ENCODE measurements around the gene RGL4. TPM values are rescaled to one million over a fixed set of nuclear protein-coding genes. Genes with fewer than 3 reads are reported as not detected.
"Not testable (repeated sequence)": the region's sequence is repeated elsewhere in the genome, so short reads cannot be mapped to it uniquely, and the experiment has no call there.

The RGL4 gene, protein sequence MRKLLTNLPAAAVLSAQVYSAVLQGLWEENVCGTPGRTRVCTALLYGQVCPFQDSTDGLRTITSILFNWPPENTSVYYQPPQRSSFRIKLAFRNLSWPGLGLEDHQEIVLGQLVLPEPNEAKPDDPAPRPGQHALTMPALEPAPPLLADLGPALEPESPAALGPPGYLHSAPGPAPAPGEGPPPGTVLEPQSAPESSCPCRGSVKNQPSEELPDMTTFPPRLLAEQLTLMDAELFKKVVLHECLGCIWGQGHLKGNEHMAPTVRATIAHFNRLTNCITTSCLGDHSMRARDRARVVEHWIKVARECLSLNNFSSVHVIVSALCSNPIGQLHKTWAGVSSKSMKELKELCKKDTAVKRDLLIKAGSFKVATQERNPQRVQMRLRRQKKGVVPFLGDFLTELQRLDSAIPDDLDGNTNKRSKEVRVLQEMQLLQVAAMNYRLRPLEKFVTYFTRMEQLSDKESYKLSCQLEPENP
- total RNA-seq (2014; rRNA removed; shearing (Covaris generic)) (0.98 TPM in 1 of 2 replicates, not detected in the other), total RNA-seq (2022) (0.89 and 0.97 TPM in 2 replicates), Bru-seq, nascent RNA (not detected), BruChase-seq, experiment 1, labeled RNA remaining after a 6-hour chase (percentile 15 among the genes with signal in this experiment), BruChase-seq, experiment 2, labeled RNA remaining after a 2-hour chase (percentile 13 among the genes with signal in this experiment)
- long read RNA-seq, partial matches to known transcripts: 0 of 4 reads
- long read RNA-seq, other reads (novel, unspliced or antisense): 3 of 4 reads

DNA sequence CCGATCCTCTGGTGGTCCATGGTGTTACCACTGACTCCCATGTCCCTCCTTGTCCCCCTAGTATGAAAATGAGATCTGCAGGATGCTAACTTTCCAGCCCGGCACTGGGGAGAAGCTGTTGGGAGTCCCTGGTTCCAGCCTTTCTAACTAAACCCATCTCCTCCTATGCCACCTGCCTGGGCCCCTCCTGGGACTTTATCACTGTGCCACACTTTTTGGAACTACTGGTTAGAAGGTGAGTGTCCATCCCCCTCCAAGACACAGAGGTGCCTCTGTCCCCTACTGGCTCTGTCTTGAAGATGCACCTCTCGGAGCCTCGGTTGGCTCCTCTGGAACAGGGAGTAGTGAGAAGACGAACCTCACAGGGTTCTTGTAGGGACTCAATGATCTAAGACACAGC is at the start of gene RGL4:
Gene RGL4 (plus strand): TSS at position 301 of the 400 bp plus-strand sequence. CDS start 1,018 bp downstream, outside the sequence.
- DNase-seq (ENCODE audit: low spot score): no peak
- TSS peak; percentile 28 for BruUV-seq (replicated peaks)

DNA sequence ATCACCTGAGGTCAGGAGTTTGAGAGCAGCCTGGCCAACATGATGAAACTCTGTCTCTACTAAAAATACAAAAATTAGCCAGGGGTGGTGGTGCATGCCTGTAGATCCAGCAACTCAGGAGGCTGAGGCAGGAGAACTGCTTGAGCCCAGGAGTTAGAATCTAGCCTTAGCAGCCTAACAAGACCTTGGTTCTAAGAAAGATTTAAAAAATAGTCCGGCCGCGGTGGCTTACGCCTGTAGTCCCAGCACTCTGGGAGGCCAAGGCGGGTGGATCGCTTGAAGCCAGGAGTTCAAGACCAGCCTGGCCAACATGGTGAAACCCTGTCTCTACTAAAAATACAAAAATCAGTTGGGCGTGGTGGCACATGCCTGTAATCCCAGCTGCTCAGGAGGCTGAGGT is 44.3 kb upstream of the RGL4 start:
- intact Hi-C loops (cut with micrococcal nuclease; ENCODE audit: unreplicated experiment): not testable (repeated sequence)

More for the DNA sequence above, at the start of gene RGL4:
- Histone ChIP-seq H2AFZ (ENCODE audit: low read length) (no peak within 1 kb of the TSS), H3K4me1 (ENCODE audit: insufficient read depth, low read length, poor library complexity, severe bottlenecking) (peaks cover 3% of the 10 kb centered on the region), H4K20me1 (ENCODE audit: insufficient read depth, low read length) (no peaks in the 10 kb centered on the region), H3K79me2 (ENCODE audit: insufficient read depth, low read depth, low read length) (no peaks in the 10 kb centered on the region), H3K36me3 (ENCODE audit: insufficient read depth, low read length) (peaks cover 23% of the 10 kb centered on the region), H3K9me2 (ENCODE audit: insufficient read depth, low read length) (no peaks in the 10 kb centered on the region), H3K9me3 (ENCODE audit: low read length) (no peaks in the 10 kb centered on the region), H3K4me2 (ENCODE audit: low read length) (no peak within 1 kb of the TSS), H3K27ac (ENCODE audit: low read depth, low read length, poor library complexity, severe bottlenecking) (no peak within 1 kb of the TSS), H3K4me3 (ENCODE audit: low read depth, low read length, poor library complexity, severe bottlenecking) (no peak within 1 kb of the TSS)
- CTCF ChIA-PET (ENCODE audit: unreplicated experiment): interaction anchor here (0.5 kb wide), 1 partner anchor 167 kb away, joined by 7 read pairs; the partner anchor contains the start of gene SLC2A11
- POLR2A ChIA-PET: no interaction called here
- intact Hi-C loops (cut with micrococcal nuclease; ENCODE audit: unreplicated experiment): no loop called here
- TF ChIP-seq EZH2phosphoT487 (IDR thresholded peaks at IDR 0.05; ENCODE audit: borderline replicate concordance, low read depth, low read length): no peak
- TF ChIP-seq, protein P1, sequence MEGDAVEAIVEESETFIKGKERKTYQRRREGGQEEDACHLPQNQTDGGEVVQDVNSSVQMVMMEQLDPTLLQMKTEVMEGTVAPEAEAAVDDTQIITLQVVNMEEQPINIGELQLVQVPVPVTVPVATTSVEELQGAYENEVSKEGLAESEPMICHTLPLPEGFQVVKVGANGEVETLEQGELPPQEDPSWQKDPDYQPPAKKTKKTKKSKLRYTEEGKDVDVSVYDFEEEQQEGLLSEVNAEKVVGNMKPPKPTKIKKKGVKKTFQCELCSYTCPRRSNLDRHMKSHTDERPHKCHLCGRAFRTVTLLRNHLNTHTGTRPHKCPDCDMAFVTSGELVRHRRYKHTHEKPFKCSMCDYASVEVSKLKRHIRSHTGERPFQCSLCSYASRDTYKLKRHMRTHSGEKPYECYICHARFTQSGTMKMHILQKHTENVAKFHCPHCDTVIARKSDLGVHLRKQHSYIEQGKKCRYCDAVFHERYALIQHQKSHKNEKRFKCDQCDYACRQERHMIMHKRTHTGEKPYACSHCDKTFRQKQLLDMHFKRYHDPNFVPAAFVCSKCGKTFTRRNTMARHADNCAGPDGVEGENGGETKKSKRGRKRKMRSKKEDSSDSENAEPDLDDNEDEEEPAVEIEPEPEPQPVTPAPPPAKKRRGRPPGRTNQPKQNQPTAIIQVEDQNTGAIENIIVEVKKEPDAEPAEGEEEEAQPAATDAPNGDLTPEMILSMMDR (conservative IDR thresholded peaks at IDR 0.05; ENCODE audit: low read length): no peak

DNA sequence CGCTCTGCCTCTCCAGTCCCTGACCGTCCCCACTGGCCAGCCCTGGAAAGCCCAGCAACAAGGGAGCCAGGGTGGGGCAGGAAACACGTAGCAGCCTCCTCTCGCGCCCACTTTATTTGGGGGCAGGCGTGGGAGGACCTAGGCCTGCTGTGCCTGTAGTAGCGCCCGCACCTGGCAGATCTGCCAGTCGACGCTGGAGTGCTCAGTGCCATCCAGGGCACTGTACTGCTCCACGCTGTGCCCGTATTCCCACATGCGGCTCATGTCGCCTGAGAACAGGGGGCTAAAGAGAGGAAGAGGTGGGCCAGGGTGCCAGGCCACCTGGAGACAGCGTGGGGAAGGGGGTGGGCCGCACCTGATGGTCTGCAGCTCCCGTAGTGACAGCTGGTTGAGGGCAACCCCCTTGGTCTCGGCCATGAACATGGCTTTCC is 41.7 kb upstream of the RGL4 start:
- Histone ChIP-seq H3K36me3 (ENCODE audit: insufficient read depth, low read length) (no peaks in the 10 kb centered on the region; the same call in 1 of the 2 replicates), H4K20me1 (ENCODE audit: insufficient read depth, low read length) (no peaks in the 10 kb centered on the region), H3K4me1 (ENCODE audit: insufficient read depth, low read length, poor library complexity, severe bottlenecking) (no peaks in the 10 kb centered on the region), H3K4me3 (ENCODE audit: low read depth, low read length, poor library complexity, severe bottlenecking) (no peak overlapping the region), H3K9me3 (ENCODE audit: low read length) (no peaks in the 10 kb centered on the region), H3K4me2 (ENCODE audit: low read length) (no peak overlapping the region), H3K79me2 (ENCODE audit: insufficient read depth, low read depth, low read length) (no peaks in the 10 kb centered on the region), H3K9me2 (ENCODE audit: insufficient read depth, low read length) (no peaks in the 10 kb centered on the region), H3K27ac (ENCODE audit: low read depth, low read length, poor library complexity, severe bottlenecking) (no peak overlapping the region), H2AFZ (ENCODE audit: low read length) (no peak overlapping the region)
- POLR2A ChIA-PET: interaction anchor here (0.6 to 0.7 kb wide), 2 partner anchors 105 to 1723 kb away, joined by 3 read pairs; partner anchors contain the start of gene VPREB3
- BruUV-seq (replicated peaks): no TSS peak
- no peak for DNase-seq (ENCODE audit: low spot score)
- no peak for TF ChIP-seq EZH2phosphoT487 (IDR thresholded peaks at IDR 0.05; ENCODE audit: borderline replicate concordance, low read depth, low read length)
- TF ChIP-seq, protein P1 (conservative IDR thresholded peaks at IDR 0.05; ENCODE audit: low read length): no peak
- CTCF ChIA-PET (ENCODE audit: unreplicated experiment): no interaction called here
- intact Hi-C loops (cut with micrococcal nuclease; ENCODE audit: unreplicated experiment): no loop called here

More for the DNA sequence above, 44.3 kb upstream of the RGL4 start:
- H3K79me2 ChIP-seq (ENCODE audit: insufficient read depth, low read depth, low read length); H3K4me3 ChIP-seq (ENCODE audit: low read depth, low read length, poor library complexity, severe bottlenecking); DNase-seq (ENCODE audit: low spot score); BruUV-seq (replicated peaks); CTCF ChIA-PET (ENCODE audit: unreplicated experiment); H4K20me1 ChIP-seq (ENCODE audit: insufficient read depth, low read length); H3K36me3 ChIP-seq (ENCODE audit: insufficient read depth, low read length); H3K27ac ChIP-seq (ENCODE audit: low read depth, low read length, poor library complexity, severe bottlenecking); H3K9me2 ChIP-seq (ENCODE audit: insufficient read depth, low read length); POLR2A ChIA-PET; H3K9me3 ChIP-seq (ENCODE audit: low read length); H2AFZ ChIP-seq (ENCODE audit: low read length); H3K4me2 ChIP-seq (ENCODE audit: low read length); H3K4me1 ChIP-seq (ENCODE audit: insufficient read depth, low read length, poor library complexity, severe bottlenecking): not testable (repeated sequence)
